Psoas muscle (tissue), 8 donors: ENCODE measurements around the gene LAMTOR1. TPM values are rescaled to one million over a fixed set of nuclear protein-coding genes. Genes with fewer than 3 reads are reported as not detected.
A peak's percentile ranks its signal among the peaks of the same experiment; 100 is the strongest.

Source experiments
- ATAC-seq, 4 donors: fragments of 200-7000 bp; cut with Tn5 transposase; one replicate each; pipeline ENCODE4 v1.9.1; 2020; ENCODE audit warnings: moderate library complexity in 3 of 4, mild to moderate bottlenecking in 2 of 4
- DNase-seq, 2 donors: peaks; one replicate each; pipeline ENCODE4 v3.0.0-alpha.2; 2020
- H3K27ac ChIP-seq: fragments of 200-600 bp; one replicate; pipeline ENCODE4 v1.8.0; 2022
- H3K27me3 ChIP-seq, 3 donors: fragments of 200-600 bp in 1 of 3; one replicate each; pipeline versions ENCODE4 v1.6.1 to v1.8.0; 2013 to 2022; ENCODE audit warnings: low read length in 2 of 3, mild to moderate bottlenecking in 2 of 3, moderate library complexity in 1 of 3; ENCODE audit not compliant: insufficient read depth in 3 of 3
- H3K36me3 ChIP-seq, 2 donors: fragments of 200-600 bp in 1 of 2; one replicate each; pipeline versions ENCODE4 v1.6.1 to v1.8.0; 2013 to 2022; ENCODE audit warnings: low read depth in 1 of 2, mild to moderate bottlenecking in 1 of 2, moderate library complexity in 1 of 2; ENCODE audit not compliant: insufficient read depth in 1 of 2
- H3K4me1 ChIP-seq: fragments of 200-600 bp; one replicate; pipeline ENCODE4 v1.8.0; 2022
- H3K4me3 ChIP-seq: fragments of 200-600 bp; one replicate; pipeline ENCODE4 v1.8.0; 2022; ENCODE audit warnings: mild to moderate bottlenecking
- H3K9me3 ChIP-seq: fragments of 200-600 bp; one replicate; pipeline ENCODE4 v1.8.0; 2022
- CTCF ChIP-seq: fragments of 200-600 bp; IDR thresholded peaks from one replicate; pipeline ENCODE4 v1.8.0; 2022; ENCODE audit warnings: antibody characterized with exemption
- WGBS, 3 donors: extraction: QIAGEN DNeasy Blood & Tissue Kit; methylation state at CpG; one replicate each; pipeline versions ENCODE4 v1.1.6 to v1.1.7; 2013; 5-methylcytosine and 5-hydroxymethylcytosine counted together
- intact Hi-C, 2 donors: fragments of 100-400 bp; cut with DNase I; formaldehyde crosslinking; loops; one replicate each; pipeline versions ENCODE4 v1.11.0 to v1.14.2; 2022
- polyA plus RNA-seq, 3 donors: library from polyadenylated mRNA; stranded (reverse); fragments of 200-250 nt; gene quantifications; one replicate each; pipeline ENCODE4 v1.2.3, GENCODE V29; 2013
- total RNA-seq, 4 donors: library from RNA; stranded (reverse); fragmentation: NEBNext Ultra II Directional in 2 of 4; extraction: Animal tissue kit (Norgen Biotek cat#: 25700) in 2 of 4; gene quantifications; one replicate each; pipeline versions ENCODE4 v1.2.1 to v1.2.4, GENCODE V29; 2021 to 2023
- donor health status: healthy with polysubstance abuse.
- donor health status: DM: no; HTN: no; CAD: no; lungs with moderate emphysema.
- donor health status: Bipolar disorder and iron deficiency.
- donor health status: healthy.
- donor health status: DM: yes; HTN: yes; CAD: no.
- donor health status: DM: no; HTN: no; CAD: no.
- donor health status: DM: no; HTN: no; CAD: no.
- donor health status: DM: yes; HTN: yes; CAD: no.

Gene LAMTOR1
- total and polyA plus RNA-seq, 7 donors = 74.9 to 223 (median 91.2) TPM

- H3K4me1 ChIP-seq = peaks cover 22% of the 10 kb centered on the region
- ATAC-seq = peak; percentile 95 to 98 (median 97)
- no peaks in the 10 kb centered on the region for H3K36me3 ChIP-seq
- H3K27ac ChIP-seq = peak within 1 kb of the TSS; percentile 91
- H3K27me3 ChIP-seq = no peaks in the 10 kb centered on the region
- TF ChIP-seq CTCF = no peak
- no peaks in the 10 kb centered on the region for H3K9me3 ChIP-seq
- 1% methylated on average over 60 of the region's 60 CpGs for WGBS, 3 donors
- intact Hi-C loops = loop anchor here in 1 of 2 donors (2.0 kb wide), 1 partner anchor 40 kb away; no protein-coding TSS in a partner anchor
- DNase-seq = peak; percentile 99
- peak within 1 kb of the TSS; percentile 94 for H3K4me3 ChIP-seq
Observed at GRCh38 chr11:72080326-72081183, 22.5 kb downstream of the LAMTOR1 start, which contains the start of the genes LRRC51 and NUMA1. Gene LRRC51, plus strand, starts transcription at chr11:72080850. Its CDS starts 8,234 bp downstream, at chr11:72089084. Gene NUMA1, minus strand, starts transcription at chr11:72080542. Its CDS starts 44,599 bp downstream, at chr11:72035943.

GRCh38 chr11:72079819-72080325, 23.2 kb downstream of the LAMTOR1 start:
- H3K9me3 ChIP-seq = no peaks in the 10 kb centered on the region
- peaks cover 22% of the 10 kb centered on the region for H3K4me1 ChIP-seq
- ATAC-seq (peak; percentile 2 to 69 (median 52)), DNase-seq (no peak)
- intact Hi-C loops = loop anchor here (2.0 to 5.0 kb wide), 2 partner anchors 38 to 39 kb away; no protein-coding TSS in a partner anchor
- H3K36me3 ChIP-seq = no peaks in the 10 kb centered on the region
- H3K27ac ChIP-seq = peak overlapping the region; percentile 91
- TF ChIP-seq CTCF = no peak
- no peaks in the 10 kb centered on the region for H3K27me3 ChIP-seq
- WGBS, 3 donors = 5 to 8% (median 6%) methylated on average over 16 of the region's 16 CpGs
- H3K4me3 ChIP-seq = peak overlapping the region; percentile 94

GRCh38 chr11:72078477-72078876, 24.6 kb downstream of the LAMTOR1 start:
- peak overlapping the region; percentile 91 for H3K27ac ChIP-seq
- H3K36me3 ChIP-seq = no peaks in the 10 kb centered on the region
- no peak for DNase-seq
- intact Hi-C loops = loop anchor here in 1 of 2 donors (5.0 kb wide), 1 partner anchor 36 kb away; no protein-coding TSS in a partner anchor
- TF ChIP-seq CTCF = no peak
- no peak for ATAC-seq
- H3K4me1 ChIP-seq = peaks cover 22% of the 10 kb centered on the region
- H3K9me3 ChIP-seq = no peaks in the 10 kb centered on the region
- 77 to 90% (median 79%) methylated on average over 6 of the region's 6 CpGs for WGBS, 3 donors
- no peak overlapping the region for H3K4me3 ChIP-seq
- H3K27me3 ChIP-seq = no peaks in the 10 kb centered on the region

- TF ChIP-seq CTCF = no peak
- no peak overlapping the region for H3K27ac ChIP-seq
- DNase-seq (no peak), ATAC-seq (no peak)
- no peaks in the 10 kb centered on the region for H3K36me3 ChIP-seq
- WGBS, 3 donors = 80 to 94% (median 90%) methylated on average over 4 of the region's 4 CpGs
- no peaks in the 10 kb centered on the region for H3K27me3 ChIP-seq
- H3K4me1 ChIP-seq = peaks cover 27% of the 10 kb centered on the region
- intact Hi-C loops = loop anchor here in 1 of 2 donors (5.0 kb wide), 1 partner anchor 33 kb away; no protein-coding TSS in a partner anchor
- no peak overlapping the region for H3K4me3 ChIP-seq
- no peaks in the 10 kb centered on the region for H3K9me3 ChIP-seq
Observed at GRCh38 chr11:72075756-72076155, 27.3 kb downstream of the LAMTOR1 start.
